OCI-M1 (cell line): Measurements from ENCODE around the gene ZNF81.
A peak's percentile ranks its signal among the peaks of the same experiment; 100 is the strongest.
"Not testable (repeated sequence)": the region's sequence is repeated elsewhere in the genome, so short reads cannot be mapped to it uniquely, and the experiment has no call there.

Experiments used
- DNase-seq: peaks from one replicate; lab custom pipeline; 2025; lab: John Stamatoyannopoulos, UW

Gene ZNF81

GRCh38 chrX:47836164-47837072, at the start of gene ZNF81:
Gene ZNF81, plus strand, starts transcription at chrX:47836902. Its CDS starts 9,366 bp downstream, at chrX:47846268.
- peak; percentile 97 for DNase-seq

- DNase-seq = peak; percentile 88
Measured at GRCh38 chrX:47796433-47796906, 40.2 kb upstream of the ZNF81 start.

- no peak for DNase-seq
Measured at GRCh38 chrX:47797084-47797483, 39.6 kb upstream of the ZNF81 start.

GRCh38 chrX:47798861-47799260, 37.8 kb upstream of the ZNF81 start:
- no peak for DNase-seq

GRCh38 chrX:47802589-47802988, 34.1 kb upstream of the ZNF81 start:
- peak; percentile 59 for DNase-seq

- not testable (repeated sequence) for DNase-seq
Measured at GRCh38 chrX:47803103-47803502, 33.6 kb upstream of the ZNF81 start.

- no peak for DNase-seq
Measured at GRCh38 chrX:47804315-47804714, 32.4 kb upstream of the ZNF81 start.

GRCh38 chrX:47805844-47806243, 30.9 kb upstream of the ZNF81 start:
- not testable (repeated sequence) for DNase-seq

- DNase-seq = peak; percentile 46
Measured at GRCh38 chrX:47806415-47807271, 30.1 kb upstream of the ZNF81 start.

GRCh38 chrX:47807272-47807538, 29.5 kb upstream of the ZNF81 start:
- DNase-seq = not testable (repeated sequence)

- no peak for DNase-seq
Measured at GRCh38 chrX:47807548-47807947, 29.2 kb upstream of the ZNF81 start.

- no peak for DNase-seq
Measured at GRCh38 chrX:47808904-47809788, 27.6 kb upstream of the ZNF81 start.

- DNase-seq = peak; percentile 65
Measured at GRCh38 chrX:47814851-47815250, 21.9 kb upstream of the ZNF81 start.

- DNase-seq = peak; percentile 21
Measured at GRCh38 chrX:47815901-47816845, 20.5 kb upstream of the ZNF81 start.

GRCh38 chrX:47817421-47817820, 19.3 kb upstream of the ZNF81 start:
- peak; percentile 88 for DNase-seq

GRCh38 chrX:47817897-47818296, 18.8 kb upstream of the ZNF81 start:
- DNase-seq = peak; percentile 63

GRCh38 chrX:47828984-47829383, 7.7 kb upstream of the ZNF81 start:
- DNase-seq = peak; percentile 2

GRCh38 chrX:47831788-47832187, 4.9 kb upstream of the ZNF81 start:
- peak; percentile 71 for DNase-seq

GRCh38 chrX:47838361-47838760, 1.7 kb downstream of the ZNF81 start:
- DNase-seq = no peak

GRCh38 chrX:47840111-47840510, 3.4 kb downstream of the ZNF81 start:
- DNase-seq = no peak

- DNase-seq = no peak
Measured at GRCh38 chrX:47843363-47843762, 6.7 kb downstream of the ZNF81 start.
